SK-N-SH treated with all-trans-retinoic acid at 6 μM for 48 hours (cell line): ENCODE measurements around the gene IRAK4.

ENCODE experiments used
- ATAC-seq: fragments of 200-7000 bp; cut with Tn5 transposase; 3 replicates; pipeline ENCODE4 v1.9.1; 2020; ENCODE audit warnings: mild to moderate bottlenecking, moderate library complexity
- ARNTL ChIP-seq: fragments of 450-650 bp; formaldehyde crosslinking; IDR thresholded peaks from 2 replicates; pipeline ENCODE4 v1.5.0; 2020; ENCODE audit warnings: low read depth, mild to moderate bottlenecking, moderate library complexity, borderline replicate concordance
- BACH2 ChIP-seq: fragments of 250-450 bp; sonication (Bioruptor Pico); IDR thresholded peaks from 2 replicates; pipeline ENCODE4 v1.9.0; 2021; ENCODE audit warnings: mild to moderate bottlenecking, borderline replicate concordance
- CREB5 ChIP-seq: fragments of 250-450 bp; sonication (Bioruptor Pico); IDR thresholded peaks from 2 replicates; pipeline ENCODE4 v1.5.1; 2020; ENCODE audit warnings: low read depth, mild to moderate bottlenecking, moderate library complexity
- CSDC2 ChIP-seq: fragments of 250-450 bp; sonication (Bioruptor Pico); IDR thresholded peaks from 2 replicates; pipeline ENCODE4 v1.5.0; 2020; ENCODE audit warnings: mild to moderate bottlenecking, moderate library complexity
- ESRRG ChIP-seq: fragments of 250-450 bp; sonication (Bioruptor Pico); IDR thresholded peaks from 2 replicates; pipeline ENCODE4 v1.6.1; 2021; ENCODE audit warnings: mild to moderate bottlenecking
- GLIS3 ChIP-seq: fragments of 250-450 bp; sonication (Bioruptor Pico); IDR thresholded peaks from 2 replicates; pipeline ENCODE4 v1.5.0; 2020; ENCODE audit warnings: mild to moderate bottlenecking, moderate library complexity
- ISL1 ChIP-seq: fragments of 250-450 bp; sonication (Bioruptor Pico); IDR thresholded peaks from 2 replicates; pipeline ENCODE4 v2.1.2; 2022; ENCODE audit warnings: mild to moderate bottlenecking, moderate library complexity
- OSR1 ChIP-seq: fragments of 250-450 bp; sonication (Bioruptor Pico); IDR thresholded peaks from 2 replicates; pipeline ENCODE4 v1.8.0; 2022; ENCODE audit warnings: moderate library complexity, mild to moderate bottlenecking, inconsistent platforms
- PPARA ChIP-seq: fragments of 250-450 bp; sonication (Bioruptor Pico); IDR thresholded peaks from 2 replicates; pipeline ENCODE4 v1.5.0; 2020; ENCODE audit warnings: mild to moderate bottlenecking, borderline replicate concordance
- RARB ChIP-seq: fragments of 250-450 bp; sonication (Bioruptor Pico); IDR thresholded peaks from 2 replicates; pipeline ENCODE4 v1.8.0; 2021; ENCODE audit warnings: mild to moderate bottlenecking, moderate library complexity
- TCF4 ChIP-seq: fragments of 250-450 bp; sonication (Bioruptor Pico); IDR thresholded peaks from 2 replicates; pipeline ENCODE4 v1.8.0; 2021; ENCODE audit warnings: mild to moderate bottlenecking, moderate library complexity, borderline replicate concordance
- TOX ChIP-seq: fragments of 250-450 bp; sonication (Bioruptor Pico); IDR thresholded peaks from 2 replicates; pipeline ENCODE4 v1.8.0; 2021; ENCODE audit warnings: mild to moderate bottlenecking, moderate library complexity, borderline replicate concordance
- ZFP3 ChIP-seq: fragments of 250-450 bp; sonication (Bioruptor Pico); IDR thresholded peaks from 2 replicates; pipeline ENCODE4 v1.5.0; 2020; ENCODE audit warnings: mild to moderate bottlenecking, moderate library complexity
- ZFP30 ChIP-seq: fragments of 450-650 bp; formaldehyde crosslinking; IDR thresholded peaks from 2 replicates; pipeline ENCODE4 v1.5.0; 2022; ENCODE audit warnings: mild to moderate bottlenecking, moderate library complexity
- ZNF565 ChIP-seq: fragments of 450-650 bp; formaldehyde crosslinking; conservative IDR thresholded peaks from 2 replicates; pipeline ENCODE4 v1.5.0; 2020; ENCODE audit warnings: low read depth, mild to moderate bottlenecking, moderate library complexity
- ZNF8 ChIP-seq: fragments of 450-650 bp; formaldehyde crosslinking; IDR thresholded peaks from 2 replicates; pipeline ENCODE4 v1.5.0; 2020; ENCODE audit warnings: mild to moderate bottlenecking, moderate library complexity
- TF ChIP-seq, protein P1 (sequence below): fragments of 250-450 bp; sonication (Bioruptor Pico); IDR thresholded peaks from 2 replicates; pipeline ENCODE4 v1.8.0; 2020; ENCODE audit warnings: mild to moderate bottlenecking, moderate library complexity, borderline replicate concordance
- TF ChIP-seq, protein P2 (sequence below): fragments of 250-450 bp; sonication (Bioruptor Pico); IDR thresholded peaks from 2 replicates; pipeline ENCODE4 v1.5.1; 2021; ENCODE audit warnings: mild to moderate bottlenecking, moderate library complexity

The IRAK4 gene

DNA sequence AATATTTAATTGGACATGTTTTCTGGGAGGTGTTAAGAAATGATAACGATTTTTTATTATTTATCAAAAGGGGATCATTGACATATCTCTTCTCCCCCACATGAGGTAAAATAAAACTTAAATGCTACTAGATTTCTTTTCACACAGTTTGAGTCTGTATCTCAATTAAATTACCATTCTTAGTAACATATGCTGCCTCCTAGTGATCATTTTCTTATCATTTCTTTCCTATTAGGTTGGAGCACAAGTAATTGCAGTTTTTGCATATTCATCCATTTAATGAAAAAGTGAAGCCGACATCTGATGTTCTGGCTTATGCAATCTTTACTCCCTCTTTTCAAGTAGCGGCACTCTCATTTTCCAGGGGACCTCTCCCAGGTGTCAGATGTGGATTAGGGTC, 25.1 kb upstream of the IRAK4 start:
- no peak for TF ChIP-seq GLIS3 (CRISPR knock-in tag)
- TF ChIP-seq RARB: no peak
- TF ChIP-seq, all 23 proteins: peak for 0
- no peak for ATAC-seq

GRCh38 chr12:43736927-43737440, 21.8 kb upstream of the IRAK4 start:
- ATAC-seq: no peak

GRCh38 chr12:43737646-43738045, 21.1 kb upstream of the IRAK4 start:
- TF ChIP-seq, protein P1, sequence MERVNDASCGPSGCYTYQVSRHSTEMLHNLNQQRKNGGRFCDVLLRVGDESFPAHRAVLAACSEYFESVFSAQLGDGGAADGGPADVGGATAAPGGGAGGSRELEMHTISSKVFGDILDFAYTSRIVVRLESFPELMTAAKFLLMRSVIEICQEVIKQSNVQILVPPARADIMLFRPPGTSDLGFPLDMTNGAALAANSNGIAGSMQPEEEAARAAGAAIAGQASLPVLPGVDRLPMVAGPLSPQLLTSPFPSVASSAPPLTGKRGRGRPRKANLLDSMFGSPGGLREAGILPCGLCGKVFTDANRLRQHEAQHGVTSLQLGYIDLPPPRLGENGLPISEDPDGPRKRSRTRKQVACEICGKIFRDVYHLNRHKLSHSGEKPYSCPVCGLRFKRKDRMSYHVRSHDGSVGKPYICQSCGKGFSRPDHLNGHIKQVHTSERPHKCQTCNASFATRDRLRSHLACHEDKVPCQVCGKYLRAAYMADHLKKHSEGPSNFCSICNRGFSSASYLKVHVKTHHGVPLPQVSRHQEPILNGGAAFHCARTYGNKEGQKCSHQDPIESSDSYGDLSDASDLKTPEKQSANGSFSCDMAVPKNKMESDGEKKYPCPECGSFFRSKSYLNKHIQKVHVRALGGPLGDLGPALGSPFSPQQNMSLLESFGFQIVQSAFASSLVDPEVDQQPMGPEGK (CRISPR knock-in tag): no peak
- TF ChIP-seq, all 23 proteins: peak for 0
- ATAC-seq: no peak

More at GRCh38 chr12:43736927-43737440, 21.8 kb upstream of the IRAK4 start:
- TF ChIP-seq ZNF8 (CRISPR knock-in tag) (no peak), ZFP3 (CRISPR knock-in tag) (no peak), ZFP30 (no peak), ISL1 (CRISPR knock-in tag) (no peak), RARB (no peak), CREB5 (CRISPR knock-in tag) (no peak), OSR1 (CRISPR knock-in tag) (no peak), TOX (CRISPR knock-in tag) (no peak), TCF4 (CRISPR knock-in tag) (no peak), ESRRG (no peak)
- TF ChIP-seq, protein P1 (CRISPR knock-in tag): no peak
- TF ChIP-seq, protein P2, sequence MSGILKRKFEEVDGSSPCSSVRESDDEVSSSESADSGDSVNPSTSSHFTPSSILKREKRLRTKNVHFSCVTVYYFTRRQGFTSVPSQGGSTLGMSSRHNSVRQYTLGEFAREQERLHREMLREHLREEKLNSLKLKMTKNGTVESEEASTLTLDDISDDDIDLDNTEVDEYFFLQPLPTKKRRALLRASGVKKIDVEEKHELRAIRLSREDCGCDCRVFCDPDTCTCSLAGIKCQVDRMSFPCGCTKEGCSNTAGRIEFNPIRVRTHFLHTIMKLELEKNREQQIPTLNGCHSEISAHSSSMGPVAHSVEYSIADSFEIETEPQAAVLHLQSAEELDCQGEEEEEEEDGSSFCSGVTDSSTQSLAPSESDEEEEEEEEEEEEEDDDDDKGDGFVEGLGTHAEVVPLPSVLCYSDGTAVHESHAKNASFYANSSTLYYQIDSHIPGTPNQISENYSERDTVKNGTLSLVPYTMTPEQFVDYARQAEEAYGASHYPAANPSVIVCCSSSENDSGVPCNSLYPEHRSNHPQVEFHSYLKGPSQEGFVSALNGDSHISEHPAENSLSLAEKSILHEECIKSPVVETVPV: no peak

- no peak for ATAC-seq
- TF ChIP-seq GLIS3 (CRISPR knock-in tag): no peak
- no peak for TF ChIP-seq BACH2 (CRISPR knock-in tag)
- TF ChIP-seq, protein P1 (CRISPR knock-in tag): no peak
- no peak for TF ChIP-seq ISL1 (CRISPR knock-in tag)
- no peak for TF ChIP-seq ZFP30
- no peak for TF ChIP-seq ARNTL (CRISPR knock-in tag)
- no peak for TF ChIP-seq ZNF8 (CRISPR knock-in tag)
- no peak for TF ChIP-seq CSDC2 (CRISPR knock-in tag)
- no peak for TF ChIP-seq OSR1 (CRISPR knock-in tag)
- no peak for TF ChIP-seq TOX (CRISPR knock-in tag)
- no peak for TF ChIP-seq PPARA
- no peak for TF ChIP-seq ZNF565
These were observed 18.1 kb upstream of the IRAK4 start for GRCh38 chr12:43740511-43741100.
